Left ventricle myocardium inferior (tissue), 1 donor: ENCODE data around the gene GLCCI1. TPM values are rescaled to one million over a fixed set of nuclear protein-coding genes. Genes with fewer than 3 reads are reported as not detected.

Source experiments
- DNase-seq: peaks from one replicate; pipeline ENCODE4 v3.0.0-alpha.2; 2020
- H3K27ac ChIP-seq: fragments of 200-600 bp; replicated peaks from 2 replicates; pipeline ENCODE4 v1.8.0; 2021
- H3K27me3 ChIP-seq: fragments of 200-600 bp; 2 replicates; pipeline ENCODE4 v1.8.0; 2021; ENCODE audit warnings: low read depth
- H3K36me3 ChIP-seq: fragments of 200-600 bp; 2 replicates; pipeline ENCODE4 v1.8.0; 2021
- H3K4me1 ChIP-seq: fragments of 200-600 bp; 2 replicates; pipeline ENCODE4 v1.8.0; 2021
- H3K4me3 ChIP-seq: fragments of 200-600 bp; 2 replicates; pipeline ENCODE4 v1.8.0; 2021; ENCODE audit warnings: mild to moderate bottlenecking, moderate library complexity
- H3K9me3 ChIP-seq: fragments of 200-600 bp; replicated peaks from 2 replicates; pipeline ENCODE4 v1.8.0; 2021
- CTCF ChIP-seq: fragments of 200-600 bp; IDR thresholded peaks from 2 replicates; pipeline ENCODE4 v1.8.0; 2021; ENCODE audit warnings: antibody characterized with exemption, mild to moderate bottlenecking, borderline replicate concordance
- intact Hi-C: fragments of 100-400 bp; cut with micrococcal nuclease; formaldehyde crosslinking; loops from one replicate; pipeline ENCODE4 v1.11.0; 2022
- total RNA-seq: library from RNA; stranded (reverse); fragmentation: NEBNext Ultra II Directional; extraction: Animal tissue kit (Norgen Biotek cat#: 25700); gene quantifications from one replicate; pipeline ENCODE4 v1.2.1, GENCODE V29; 2021
- donor health status: DM: no; HTN: yes; CAD: no; lungs with severe emphysema.

Gene GLCCI1
- total RNA-seq, 1 donor from 2014 or later, result 5.8 TPM

GRCh38 chr7:7933915-7934526, 34.6 kb upstream of the GLCCI1 start:
- TF ChIP-seq CTCF, result no peak
- Histone ChIP-seq H3K36me3 (no peaks in the 10 kb centered on the region), H3K9me3 (no peaks in the 10 kb centered on the region), H3K27me3 (no peaks in the 10 kb centered on the region), H3K4me3 (no peak overlapping the region), H3K4me1 (no peaks in the 10 kb centered on the region), H3K27ac (no peak overlapping the region)
- intact Hi-C loops, result no loop called here
- no peak for DNase-seq

GRCh38 chr7:7934945-7935344, 33.7 kb upstream of the GLCCI1 start:
- Histone ChIP-seq H3K4me1 (no peaks in the 10 kb centered on the region), H3K27me3 (no peaks in the 10 kb centered on the region), H3K4me3 (no peak overlapping the region), H3K36me3 (no peaks in the 10 kb centered on the region), H3K9me3 (no peaks in the 10 kb centered on the region), H3K27ac (no peak overlapping the region)
- TF ChIP-seq CTCF, result no peak
- DNase-seq, result no peak
- intact Hi-C loops, result no loop called here

- no peak for TF ChIP-seq CTCF
- DNase-seq, result no peak
- Histone ChIP-seq H3K27me3 (no peaks in the 10 kb centered on the region), H3K4me3 (no peak overlapping the region), H3K9me3 (no peaks in the 10 kb centered on the region), H3K27ac (no peak overlapping the region), H3K4me1 (no peaks in the 10 kb centered on the region), H3K36me3 (no peaks in the 10 kb centered on the region)
- intact Hi-C loops, result no loop called here
Measured at GRCh38 chr7:7938471-7938870, 30.1 kb upstream of the GLCCI1 start.

GRCh38 chr7:7943951-7944350, 24.6 kb upstream of the GLCCI1 start:
- no peak for DNase-seq
- H3K36me3 ChIP-seq, result no peaks in the 10 kb centered on the region
- H3K27ac ChIP-seq, result no peak overlapping the region
- no peak overlapping the region for H3K4me3 ChIP-seq
- H3K4me1 ChIP-seq, result no peaks in the 10 kb centered on the region
- intact Hi-C loops, result no loop called here
- TF ChIP-seq CTCF, result no peak
- H3K9me3 ChIP-seq, result no peaks in the 10 kb centered on the region
- no peaks in the 10 kb centered on the region for H3K27me3 ChIP-seq

GRCh38 chr7:7944619-7945282, 23.8 kb upstream of the GLCCI1 start:
- no peak overlapping the region for H3K4me3 ChIP-seq
- no peak for DNase-seq
- no peaks in the 10 kb centered on the region for H3K9me3 ChIP-seq
- intact Hi-C loops, result no loop called here
- no peak for TF ChIP-seq CTCF
- H3K27me3 ChIP-seq, result no peaks in the 10 kb centered on the region
- no peaks in the 10 kb centered on the region for H3K4me1 ChIP-seq
- no peaks in the 10 kb centered on the region for H3K36me3 ChIP-seq
- H3K27ac ChIP-seq, result no peak overlapping the region
